IMR-90 (cell line): ENCODE results near the gene SHC4. TPM values are rescaled to one million over a fixed set of nuclear protein-coding genes. Genes with fewer than 3 reads are reported as not detected.

ENCODE experiments used
- ATAC-seq: fragments of 200-7000 bp; cut with Tn5 transposase; 2 replicates; pipeline ENCODE4 v1.9.1; 2020; ENCODE audit warnings: low read depth, mild to moderate bottlenecking, moderate library complexity
- BruUV-seq: library from RNA; stranded (reverse); fragments of 400-500 nt; replicated peaks from 2 replicates; lab custom pipeline; 2021; lab: Mats Ljungman, UMichigan
- CTCF ChIA-PET: fragments of 300-600 bp; formaldehyde crosslinking; extraction: SDS; loops from one replicate; lab custom pipeline; 2021; ENCODE audit warnings: antibody characterized with exemption; lab: Yijun Ruan, JAX
- POLR2A ChIA-PET: fragments of 300-600 bp; sonication (Branson Sonifier 250); formaldehyde crosslinking; loops from one replicate; lab custom pipeline; 2022; ENCODE audit warnings: antibody characterized with exemption; ENCODE audit not compliant: unreplicated experiment; lab: Charles Lee
- DNase-seq: peaks from one replicate; pipeline ENCODE4 v3.0.0; 2013
- H2AFZ ChIP-seq: replicated peaks from 2 replicates; pipeline ENCODE3; 2013; ENCODE audit warnings: low read length, mild to moderate bottlenecking; ENCODE audit not compliant: poor library complexity
- H2AK5ac ChIP-seq: 2 replicates; pipeline ENCODE4 v1.6.1; 2013; ENCODE audit warnings: low read depth, low read length, inconsistent platforms
- H2AK9ac ChIP-seq: replicated peaks from 2 replicates; pipeline ENCODE3; 2013; ENCODE audit warnings: mild to moderate bottlenecking, low read depth, low read length, moderate library complexity; ENCODE audit not compliant: poor library complexity
- H2BK120ac ChIP-seq: 2 replicates; pipeline ENCODE4 v1.6.1; 2013; ENCODE audit warnings: low read depth, low read length, inconsistent platforms
- H2BK15ac ChIP-seq: 3 replicates; pipeline ENCODE4 v1.6.1; 2013; ENCODE audit warnings: low read depth, low read length, inconsistent platforms
- H2BK20ac ChIP-seq: 2 replicates; pipeline ENCODE4 v1.6.1; 2013; ENCODE audit warnings: low read depth, mild to moderate bottlenecking, inconsistent platforms, low read length, moderate library complexity
- H2BK5ac ChIP-seq: 2 replicates; pipeline ENCODE4 v1.6.1; 2013; ENCODE audit warnings: mild to moderate bottlenecking, low read depth, low read length, inconsistent platforms; ENCODE audit not compliant: poor library complexity, severe bottlenecking
- H3K14ac ChIP-seq: replicated peaks from 2 replicates; pipeline ENCODE4 v1.6.1; 2013; ENCODE audit warnings: low read depth, low read length, inconsistent platforms
- H3K18ac ChIP-seq: 2 replicates; pipeline ENCODE4 v1.6.1; 2013; ENCODE audit warnings: low read depth, low read length, control low read depth
- H3K23ac ChIP-seq: 2 replicates; pipeline ENCODE4 v1.6.1; 2013; ENCODE audit warnings: low read depth, low read length, inconsistent platforms
- H3K27ac ChIP-seq: 2 replicates; pipeline ENCODE4 v1.5.1; 2013; ENCODE audit warnings: mild to moderate bottlenecking, control low read depth, low read length; ENCODE audit not compliant: insufficient read depth
- H3K27me3 ChIP-seq: 2 replicates; pipeline ENCODE4 v1.6.1; 2013; ENCODE audit warnings: low read length; ENCODE audit not compliant: control insufficient read depth, insufficient read depth
- H3K36me3 ChIP-seq: 2 replicates; pipeline ENCODE4 v1.6.1; 2013; ENCODE audit warnings: low read length, mixed read lengths; ENCODE audit not compliant: control insufficient read depth, insufficient read depth
- H3K4ac ChIP-seq: 2 replicates; pipeline ENCODE4 v1.6.1; 2013; ENCODE audit warnings: low read depth, low read length, inconsistent platforms
- H3K4me1 ChIP-seq: 2 replicates; pipeline ENCODE4 v1.6.1; 2013; ENCODE audit warnings: low read length, mixed read lengths; ENCODE audit not compliant: control insufficient read depth, insufficient read depth
- H3K4me2 ChIP-seq: 2 replicates; pipeline ENCODE4 v1.6.1; 2013; ENCODE audit warnings: low read depth, mild to moderate bottlenecking, control low read depth, low read length, moderate library complexity
- H3K4me3 ChIP-seq: 2 replicates; pipeline ENCODE4 v1.5.1; 2013; ENCODE audit warnings: low read depth, mild to moderate bottlenecking, control low read depth, low read length, moderate library complexity; ENCODE audit not compliant: insufficient read depth
- H3K56ac ChIP-seq: 2 replicates; pipeline ENCODE4 v1.6.1; 2013; ENCODE audit warnings: low read length, inconsistent platforms; ENCODE audit not compliant: insufficient read depth; ENCODE audit errors: extremely low read depth
- H3K79me1 ChIP-seq, 2 experiments: 2 replicates each; pipeline ENCODE4 v1.6.1; 2013; ENCODE audit warnings: low read length in 2 of 2, inconsistent platforms in 1 of 2, low read depth in 1 of 2
- H3K9ac ChIP-seq: 2 replicates; pipeline ENCODE4 v1.6.1; 2013; ENCODE audit warnings: low read depth, low read length, control low read depth
- H3K9me1 ChIP-seq: 2 replicates; pipeline ENCODE4 v1.6.1; 2013; ENCODE audit warnings: low read length, inconsistent platforms; ENCODE audit not compliant: insufficient read depth
- H3K9me3 ChIP-seq: 2 replicates; pipeline ENCODE4 v1.6.1; 2013; ENCODE audit warnings: low read length; ENCODE audit not compliant: control insufficient read depth, insufficient read depth
- H4K20me1 ChIP-seq: 2 replicates; pipeline ENCODE4 v1.6.1; 2013; ENCODE audit warnings: low read length, inconsistent platforms; ENCODE audit not compliant: insufficient read depth
- H4K5ac ChIP-seq: 2 replicates; pipeline ENCODE4 v1.6.1; 2013; ENCODE audit warnings: mild to moderate bottlenecking, low read depth, low read length, control low read depth
- H4K8ac ChIP-seq, 2 experiments: 2 replicates each; pipeline ENCODE4 v1.6.1; 2013; ENCODE audit warnings: low read depth in 2 of 2, low read length in 2 of 2, control low read depth in 1 of 2, inconsistent platforms in 1 of 2
- H4K91ac ChIP-seq: 2 replicates; pipeline ENCODE4 v1.6.1; 2013; ENCODE audit warnings: low read depth, low read length, inconsistent platforms; ENCODE audit not compliant: insufficient read depth
- CEBPB ChIP-seq: IDR thresholded peaks from 2 replicates; pipeline ENCODE4 v1.6.1; 2012; ENCODE audit warnings: low read depth, low read length, improper control_type of control experiment
- CTCF ChIP-seq: conservative IDR thresholded peaks from 2 replicates; pipeline ENCODE4 v1.5.1; 2012; ENCODE audit warnings: mild to moderate bottlenecking, low read depth, low read length, improper control_type of control experiment
- POLR2A ChIP-seq: IDR thresholded peaks from 2 replicates; pipeline ENCODE4 v1.6.1; 2012; ENCODE audit warnings: mild to moderate bottlenecking, low read depth, low read length
- RCOR1 ChIP-seq: IDR thresholded peaks from 2 replicates; pipeline ENCODE4 v1.6.1; 2012; ENCODE audit warnings: mild to moderate bottlenecking, low read length, improper control_type of control experiment; ENCODE audit not compliant: insufficient replicate concordance
- WGBS, 2 experiments: methylation state at CpG; one replicate each; pipeline versions ENCODE4 v1.1.5 to v1.1.7; 2013; ENCODE audit warnings: missing lambda C conversion rate in 2 of 2; ENCODE audit not compliant: insufficient read length in 1 of 2; ENCODE audit errors: extremely low coverage in 2 of 2; 5-methylcytosine and 5-hydroxymethylcytosine counted together
- dilution Hi-C: fragments of 300-500 bp; cut with HindIII; formaldehyde crosslinking; loops from one replicate; pipeline ENCODE4 v1.14.3; 2018; ENCODE audit warnings: low sequenced_read_pairs; ENCODE audit not compliant: unreplicated experiment
- in situ Hi-C: fragments of 300-500 bp; cut with MboI; formaldehyde crosslinking; loops from 3 replicates; pipeline ENCODE4 v1.14.3; 2019; ENCODE audit warnings: low sequenced_read_pairs, inconsistent platforms, mixed read lengths
- intact Hi-C: fragments of 100-400 bp; cut with micrococcal nuclease; formaldehyde crosslinking; loops from 2 replicates; pipeline ENCODE4 v1.10.0; 2022
- polyA plus RNA-seq, 3 experiments: library from polyadenylated mRNA; depleted of rRNA; stranded (reverse); fragments of >200 nt; gene quantifications; 2 replicates each; pipeline ENCODE4 v1.2.3, GENCODE V29; 2012; ENCODE audit warnings: low replicate concordance in 1 of 3
- total RNA-seq: library from RNA; depleted of rRNA; stranded (reverse); fragments of >200 nt; gene quantifications from 2 replicates; pipeline ENCODE4 v1.2.3, GENCODE V29; 2012

SHC4 gene
- total and polyA plus RNA-seq, 2 of the 4 experiments (the other 2 are of a cell fraction) = 0.91 to 2.7 TPM

- no peak overlapping the region for H3K27ac ChIP-seq
- H3K9ac ChIP-seq = no peak overlapping the region
- H2AFZ ChIP-seq = no peak overlapping the region
- H2BK20ac ChIP-seq = no peak overlapping the region
- no peak for ATAC-seq
- no peaks in the 10 kb centered on the region for H3K27me3 ChIP-seq
- H3K23ac ChIP-seq = no peak overlapping the region
- no peak overlapping the region for H2BK5ac ChIP-seq
- intact Hi-C loops = loop anchor here (5.0 kb wide), 1 partner anchor 128 kb away; no protein-coding TSS in a partner anchor
- H3K79me1 ChIP-seq = peaks cover 8 to 22% of the 10 kb centered on the region in 2 experiments; a peak in 2 of 4 replicates
- H4K91ac ChIP-seq = no peak overlapping the region
- BruUV-seq = no TSS peak
- H4K5ac ChIP-seq = no peak overlapping the region
- no peak overlapping the region for H3K14ac ChIP-seq
- in situ Hi-C loops = no loop called here
- peaks cover 3% of the 10 kb centered on the region; the same call in 1 of the 2 replicates for H3K9me1 ChIP-seq
- H2BK15ac ChIP-seq = no peak overlapping the region
- H3K4me1 ChIP-seq = peaks cover 2% of the 10 kb centered on the region; the same call in 1 of the 2 replicates
- WGBS, 2 experiments = no CpG with 5 or more reads among the region's 2 CpGs
- no peak overlapping the region for H3K56ac ChIP-seq
- H4K8ac ChIP-seq = no peak overlapping the region
- no peak overlapping the region for H3K4ac ChIP-seq
- no peak for DNase-seq
- H3K4me3 ChIP-seq = no peak overlapping the region
- no peak overlapping the region for H2AK9ac ChIP-seq
- no peak overlapping the region for H2BK120ac ChIP-seq
- peaks cover 23% of the 10 kb centered on the region for H3K36me3 ChIP-seq
- H3K18ac ChIP-seq = no peak overlapping the region
- no peaks in the 10 kb centered on the region for H4K20me1 ChIP-seq
- CTCF ChIA-PET = no interaction called here
- dilution Hi-C loops = no loop called here
- no peak overlapping the region for H3K4me2 ChIP-seq
- POLR2A ChIA-PET = no interaction called here
- H2AK5ac ChIP-seq = no peak overlapping the region
- no peaks in the 10 kb centered on the region for H3K9me3 ChIP-seq
- TF ChIP-seq CTCF (no peak), RCOR1 (no peak), POLR2A (no peak), CEBPB (peak; percentile 61; the same call in 1 of the 2 replicates)
Observed at GRCh38 chr15:48999314-48999713, 35.6 kb upstream of the SHC4 start.
